Erythroblast (primary cell): Measurements from ENCODE around the gene SERTAD2.

Experiments used
- GATA1 ChIP-seq: IDR thresholded peaks from 2 replicates; pipeline ENCODE4 v1.6.1; 2011; ENCODE audit warnings: low read depth, mild to moderate bottlenecking, control low read depth, low read length, moderate library complexity
- POLR2A ChIP-seq: IDR thresholded peaks from 2 replicates; pipeline ENCODE4 v1.6.1; 2011; ENCODE audit warnings: mild to moderate bottlenecking, low read length

- TF ChIP-seq POLR2A (no peak), GATA1 (no peak)
Observed at GRCh38 chr2:64601785-64602391, 51.8 kb downstream of the SERTAD2 start.
